Endothelial cell of umbilical vein (primary cell): ENCODE results near the gene HTR3C. TPM values are rescaled to one million over a fixed set of nuclear protein-coding genes. Genes with fewer than 3 reads are reported as not detected.

Experiments used
- BruUV-seq: library from RNA; stranded (reverse); fragments of 400-500 nt; replicated peaks from 2 replicates; lab custom pipeline; 2021; lab: Mats Ljungman, UMichigan
- CTCF ChIA-PET: fragments of 300-600, 350-600 bp; sonication (Branson Sonifier 250); formaldehyde crosslinking; loops from one replicate; lab custom pipeline; 2021; ENCODE audit warnings: antibody characterized with exemption, inconsistent platforms; lab: Charles Lee
- POLR2A ChIA-PET: fragments of 300-600, 350-600 bp; sonication (Branson Sonifier 250); formaldehyde crosslinking; loops from one replicate; lab custom pipeline; 2021; ENCODE audit warnings: antibody characterized with exemption, inconsistent platforms; lab: Charles Lee
- DNase-seq: peaks from one replicate; pipeline ENCODE4 v3.0.0-alpha.2; 2011; ENCODE audit warnings: low read depth, low spot score
- FAIRE-seq: peaks from 2 replicates; lab custom pipeline; 2011; peaks lifted over from hg19 to GRCh38; lab: Jason Lieb, UNC
- H2AFZ ChIP-seq: 2 replicates; pipeline ENCODE4 v1.6.0; 2012; ENCODE audit warnings: low read depth, low read length, control low read depth, inconsistent platforms
- H3K27ac ChIP-seq: 2 replicates; pipeline ENCODE4 v1.5.1; 2011; ENCODE audit warnings: low read depth, mild to moderate bottlenecking, control low read depth, low read length, moderate library complexity; ENCODE audit not compliant: insufficient read depth
- H3K27me3 ChIP-seq, 2 experiments: 2 replicates each; pipeline versions ENCODE4 v1.6.0 to v1.6.1; 2011; ENCODE audit warnings: low read length in 2 of 2, mixed read lengths in 1 of 2; ENCODE audit not compliant: control insufficient read depth in 2 of 2, insufficient read depth in 2 of 2
- H3K36me3 ChIP-seq, 2 experiments: 2 replicates in 1 of 2; 3 replicates in 1 of 2; pipeline ENCODE4 v1.5.1; 2011; ENCODE audit warnings: low read length in 2 of 2, mild to moderate bottlenecking in 1 of 2, moderate library complexity in 1 of 2; ENCODE audit not compliant: control insufficient read depth in 2 of 2, insufficient read depth in 2 of 2; ENCODE audit errors: extremely low read depth in 1 of 2
- H3K4me1 ChIP-seq: 3 replicates; pipeline ENCODE4 v1.5.1; 2011; ENCODE audit warnings: mild to moderate bottlenecking, low read length; ENCODE audit not compliant: control insufficient read depth, insufficient read depth; ENCODE audit errors: extremely low read depth
- H3K4me2 ChIP-seq: 2 replicates; pipeline ENCODE4 v1.6.1; 2011; ENCODE audit warnings: low read length, control low read depth, mixed read lengths; ENCODE audit not compliant: insufficient read depth
- H3K4me3 ChIP-seq, 3 experiments: fragments of 200-600 bp in 1 of 3; sonication (generic), shearing (Covaris generic) in 1 of 3; replicated peaks in 1 of 3; 2 replicates each; pipeline ENCODE4 v1.5.1; 2011 to 2016; ENCODE audit warnings: control low read depth in 3 of 3, low read length in 3 of 3, mild to moderate bottlenecking in 2 of 3, inconsistent platforms in 1 of 3, low read depth in 1 of 3, moderate library complexity in 1 of 3; ENCODE audit not compliant: insufficient read depth in 1 of 3
- H3K79me2 ChIP-seq: 2 replicates; pipeline ENCODE4 v1.6.0; 2012; ENCODE audit warnings: low read length, inconsistent platforms; ENCODE audit not compliant: control insufficient read depth, insufficient read depth
- H3K9ac ChIP-seq: replicated peaks from 2 replicates; pipeline ENCODE3; 2011; ENCODE audit warnings: low read length, control low read depth; ENCODE audit not compliant: insufficient read depth; ENCODE audit errors: extremely low read depth
- H3K9me1 ChIP-seq: replicated peaks from 3 replicates; pipeline ENCODE4 v1.6.0; 2011; ENCODE audit warnings: mild to moderate bottlenecking, low read length; ENCODE audit not compliant: control insufficient read depth, insufficient read depth; ENCODE audit errors: extremely low read depth
- H3K9me3 ChIP-seq: replicated peaks from 2 replicates; pipeline ENCODE4 v1.5.1; 2012; ENCODE audit warnings: low read length, inconsistent platforms; ENCODE audit not compliant: control insufficient read depth, insufficient read depth
- H4K20me1 ChIP-seq: replicated peaks from 2 replicates; pipeline ENCODE3; 2011; ENCODE audit warnings: mild to moderate bottlenecking, low read length; ENCODE audit not compliant: control insufficient read depth, insufficient read depth; ENCODE audit errors: extremely low read depth
- EZH2 ChIP-seq: IDR thresholded peaks from 2 replicates; pipeline ENCODE4 v1.6.1; 2012; ENCODE audit warnings: borderline replicate concordance, low read depth, mild to moderate bottlenecking, moderate library complexity, low read length, inconsistent platforms; ENCODE audit not compliant: severe bottlenecking
- FOS ChIP-seq: IDR thresholded peaks from 2 replicates; pipeline ENCODE4 v1.6.1; 2011; ENCODE audit warnings: mild to moderate bottlenecking, low read length, moderate library complexity, borderline replicate concordance; ENCODE audit not compliant: insufficient read depth
- GATA2 ChIP-seq: IDR thresholded peaks from 2 replicates; pipeline ENCODE4 v1.7.0; 2011; ENCODE audit warnings: low read depth, mild to moderate bottlenecking, moderate library complexity, mixed read lengths, low read length; ENCODE audit not compliant: insufficient read length, insufficient read depth
- JUN ChIP-seq: IDR thresholded peaks from 2 replicates; pipeline ENCODE4 v1.6.1; 2011; ENCODE audit warnings: borderline replicate concordance, low read depth; ENCODE audit not compliant: insufficient read length, insufficient read depth
- MYC ChIP-seq: IDR thresholded peaks from one replicate; pipeline ENCODE4 v1.6.1; 2011; ENCODE audit warnings: mild to moderate bottlenecking, low read depth, low read length
- POLR2A ChIP-seq: IDR thresholded peaks from 2 replicates; pipeline ENCODE4 v1.6.1; 2012; ENCODE audit warnings: low read depth, mild to moderate bottlenecking, control low read depth, low read length
- POLR2AphosphoS5 ChIP-seq: IDR thresholded peaks from 2 replicates; pipeline ENCODE4 v1.6.1; 2012; ENCODE audit warnings: low read depth, mild to moderate bottlenecking, control low read depth, low read length, moderate library complexity; ENCODE audit not compliant: insufficient read depth
- dilution Hi-C: fragments of 300-500 bp; cut with MboI; formaldehyde crosslinking; loops from one replicate; pipeline ENCODE4 v1.15.0; 2019; ENCODE audit warnings: low sequenced_read_pairs; ENCODE audit not compliant: extremely low pct_ligation_motif_present
- intact Hi-C: fragments of 100-400 bp; cut with micrococcal nuclease; formaldehyde crosslinking; loops from one replicate; pipeline ENCODE4 v1.10.0; 2022
- polyA plus RNA-seq, 4 experiments: library from polyadenylated mRNA; depleted of rRNA in 3 of 4; stranded (reverse) in 3 of 4; unstranded in 1 of 4; fragments of >200 nt; gene quantifications; 2 replicates each; pipeline versions ENCODE4 v1.2.1 to v1.2.3, GENCODE V29; 2011 to 2012; ENCODE audit warnings: missing spikeins in 1 of 4
- total RNA-seq: library from RNA; stranded (reverse); gene quantifications from 2 replicates; pipeline ENCODE4 v1.2.3, GENCODE V29; 2021
- TF ChIP-seq, protein P1 (sequence below): IDR thresholded peaks from 2 replicates; pipeline ENCODE4 v1.6.1; 2011; ENCODE audit not compliant: insufficient read depth, insufficient read length
- TF ChIP-seq, protein P2 (sequence below), 2 donors: IDR thresholded peaks; 1 replicate in 1 of 2; 2 replicates in 1 of 2; pipeline ENCODE4 v1.5.1; 2011; ENCODE audit warnings: low read length in 2 of 2, mild to moderate bottlenecking in 2 of 2, moderate library complexity in 2 of 2, control low read depth in 1 of 2, inconsistent platforms in 1 of 2, low read depth in 1 of 2; ENCODE audit not compliant: insufficient read depth in 1 of 2; ENCODE audit errors: extremely low read depth in 1 of 2

The HTR3C gene
- total and polyA plus RNA-seq, 2 donors (not counting 3 experiments of a cell fraction or from before 2014, with no cell fraction given): not detected

DNA sequence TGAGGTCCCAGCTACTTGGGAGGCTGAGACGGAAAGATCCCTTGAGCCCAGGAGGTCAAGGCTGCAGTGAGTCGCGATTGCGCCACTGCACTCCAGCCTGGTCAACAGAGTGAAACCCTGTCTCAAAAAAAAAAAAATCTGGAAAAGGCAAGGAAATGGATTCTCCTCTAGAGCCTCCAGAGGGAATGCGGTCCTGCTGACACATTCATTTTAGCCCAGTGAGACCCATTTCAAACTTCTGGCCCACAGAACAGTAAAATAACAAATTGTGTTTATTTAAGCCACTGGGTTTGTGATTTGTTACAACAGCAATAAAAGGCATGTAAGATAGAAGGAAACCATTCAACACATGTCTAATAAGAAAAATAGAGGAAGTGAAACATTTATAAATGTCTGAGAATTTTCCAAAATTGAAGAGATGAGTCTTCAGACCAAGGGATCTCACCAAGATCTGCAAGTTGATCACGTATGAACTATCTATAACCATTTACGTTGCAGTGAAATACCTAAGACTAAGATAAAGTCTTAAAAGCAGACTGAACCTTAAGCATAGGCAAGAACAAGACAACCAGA is 44.0 kb downstream of the HTR3C start, which contains the start of gene HTR3E:
TSS of gene HTR3E (plus strand) at position 254 of the 573 bp plus-strand sequence. CDS start 466 bp downstream, outside the sequence.
- H3K4me2 ChIP-seq: no peak within 1 kb of the TSS
- no TSS peak for BruUV-seq
- POLR2A ChIA-PET: no interaction called here
- intact Hi-C loops: no loop called here
- TF ChIP-seq, protein P1, sequence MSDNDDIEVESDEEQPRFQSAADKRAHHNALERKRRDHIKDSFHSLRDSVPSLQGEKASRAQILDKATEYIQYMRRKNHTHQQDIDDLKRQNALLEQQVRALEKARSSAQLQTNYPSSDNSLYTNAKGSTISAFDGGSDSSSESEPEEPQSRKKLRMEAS: no peak
- TF ChIP-seq FOS (no peak), EZH2 (no peak), POLR2AphosphoS5 (no peak), POLR2A (no peak), MYC (no peak), JUN (no peak), GATA2 (no peak)
- TF ChIP-seq, protein P2, sequence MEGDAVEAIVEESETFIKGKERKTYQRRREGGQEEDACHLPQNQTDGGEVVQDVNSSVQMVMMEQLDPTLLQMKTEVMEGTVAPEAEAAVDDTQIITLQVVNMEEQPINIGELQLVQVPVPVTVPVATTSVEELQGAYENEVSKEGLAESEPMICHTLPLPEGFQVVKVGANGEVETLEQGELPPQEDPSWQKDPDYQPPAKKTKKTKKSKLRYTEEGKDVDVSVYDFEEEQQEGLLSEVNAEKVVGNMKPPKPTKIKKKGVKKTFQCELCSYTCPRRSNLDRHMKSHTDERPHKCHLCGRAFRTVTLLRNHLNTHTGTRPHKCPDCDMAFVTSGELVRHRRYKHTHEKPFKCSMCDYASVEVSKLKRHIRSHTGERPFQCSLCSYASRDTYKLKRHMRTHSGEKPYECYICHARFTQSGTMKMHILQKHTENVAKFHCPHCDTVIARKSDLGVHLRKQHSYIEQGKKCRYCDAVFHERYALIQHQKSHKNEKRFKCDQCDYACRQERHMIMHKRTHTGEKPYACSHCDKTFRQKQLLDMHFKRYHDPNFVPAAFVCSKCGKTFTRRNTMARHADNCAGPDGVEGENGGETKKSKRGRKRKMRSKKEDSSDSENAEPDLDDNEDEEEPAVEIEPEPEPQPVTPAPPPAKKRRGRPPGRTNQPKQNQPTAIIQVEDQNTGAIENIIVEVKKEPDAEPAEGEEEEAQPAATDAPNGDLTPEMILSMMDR (IDR thresholded peaks at IDR 0.05; ENCODE audit: extremely low read depth in 1 of 2, insufficient read depth in 1 of 2, low read depth in 1 of 2, low read length in 2 of 2): no peak
- H3K27ac ChIP-seq: no peak within 1 kb of the TSS
- H3K9ac ChIP-seq: no peak within 1 kb of the TSS
- H2AFZ ChIP-seq: no peak within 1 kb of the TSS
- H3K79me2 ChIP-seq: no peaks in the 10 kb centered on the region
- peaks cover 0 to 3% of the 10 kb centered on the region in 2 experiments for H3K27me3 ChIP-seq
- DNase-seq (no peak), FAIRE-seq (no peak)
- H3K4me3 ChIP-seq: no peak within 1 kb of the TSS
- no peaks in the 10 kb centered on the region for H3K9me1 ChIP-seq
- dilution Hi-C loops: no loop called here
- CTCF ChIA-PET: no interaction called here
- H3K9me3 ChIP-seq: no peaks in the 10 kb centered on the region
- H4K20me1 ChIP-seq: no peaks in the 10 kb centered on the region
- no peaks in the 10 kb centered on the region for H3K4me1 ChIP-seq
- no peaks in the 10 kb centered on the region for H3K36me3 ChIP-seq
